Choroid plexus epithelial cell (primary cell): ENCODE data around the gene GPSM1.
A peak's percentile ranks its signal among the peaks of the same experiment; 100 is the strongest.

Source experiments
- DNase-seq: peaks from one replicate; pipeline ENCODE4 v3.0.0-alpha.2; 2010; ENCODE audit warnings: low read depth
- H3K4me3 ChIP-seq: 2 replicates; pipeline ENCODE4 v1.5.1; 2011; ENCODE audit warnings: low read depth, mild to moderate bottlenecking, control low read depth, low read length, moderate library complexity
- TF ChIP-seq, protein P1 (sequence below): conservative IDR thresholded peaks from 2 replicates; pipeline ENCODE4 v1.5.1; 2011; ENCODE audit warnings: low read depth, mild to moderate bottlenecking, control low read depth, inconsistent platforms, low read length, moderate library complexity

Gene GPSM1

GRCh38 chr9:136327304-136327974 is at the start of gene GPSM1:
GPSM1 (plus strand) TSS chr9:136327539; CDS start chr9:136327696, 157 bp downstream.
- H3K4me3 ChIP-seq: peak within 1 kb of the TSS; percentile 79
- TF ChIP-seq, protein P1, sequence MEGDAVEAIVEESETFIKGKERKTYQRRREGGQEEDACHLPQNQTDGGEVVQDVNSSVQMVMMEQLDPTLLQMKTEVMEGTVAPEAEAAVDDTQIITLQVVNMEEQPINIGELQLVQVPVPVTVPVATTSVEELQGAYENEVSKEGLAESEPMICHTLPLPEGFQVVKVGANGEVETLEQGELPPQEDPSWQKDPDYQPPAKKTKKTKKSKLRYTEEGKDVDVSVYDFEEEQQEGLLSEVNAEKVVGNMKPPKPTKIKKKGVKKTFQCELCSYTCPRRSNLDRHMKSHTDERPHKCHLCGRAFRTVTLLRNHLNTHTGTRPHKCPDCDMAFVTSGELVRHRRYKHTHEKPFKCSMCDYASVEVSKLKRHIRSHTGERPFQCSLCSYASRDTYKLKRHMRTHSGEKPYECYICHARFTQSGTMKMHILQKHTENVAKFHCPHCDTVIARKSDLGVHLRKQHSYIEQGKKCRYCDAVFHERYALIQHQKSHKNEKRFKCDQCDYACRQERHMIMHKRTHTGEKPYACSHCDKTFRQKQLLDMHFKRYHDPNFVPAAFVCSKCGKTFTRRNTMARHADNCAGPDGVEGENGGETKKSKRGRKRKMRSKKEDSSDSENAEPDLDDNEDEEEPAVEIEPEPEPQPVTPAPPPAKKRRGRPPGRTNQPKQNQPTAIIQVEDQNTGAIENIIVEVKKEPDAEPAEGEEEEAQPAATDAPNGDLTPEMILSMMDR: no peak
- DNase-seq: peak; percentile 69

GRCh38 chr9:136277746-136278145 is 49.6 kb upstream of the GPSM1 start:
- H3K4me3 ChIP-seq: no peak overlapping the region
- TF ChIP-seq, protein P1: no peak
- DNase-seq: no peak

- DNase-seq: no peak
- TF ChIP-seq, protein P1: no peak
- H3K4me3 ChIP-seq: no peak overlapping the region
Measured at GRCh38 chr9:136278221-136278620, 49.1 kb upstream of the GPSM1 start.

- no peak overlapping the region for H3K4me3 ChIP-seq
- no peak for DNase-seq
- TF ChIP-seq, protein P1: no peak
Measured at GRCh38 chr9:136278894-136279293, 48.4 kb upstream of the GPSM1 start.

- H3K4me3 ChIP-seq: no peak overlapping the region
- TF ChIP-seq, protein P1: no peak
- no peak for DNase-seq
Measured at GRCh38 chr9:136279471-136279870, 47.9 kb upstream of the GPSM1 start.

GRCh38 chr9:136280535-136281315 is 46.6 kb upstream of the GPSM1 start:
- H3K4me3 ChIP-seq: no peak overlapping the region
- TF ChIP-seq, protein P1: no peak
- DNase-seq: no peak
